ENCODE measurements around the gene SHLD2.
A peak's percentile ranks its signal among the peaks of the same experiment; 100 is the strongest.
"Not testable (repeated sequence)": the region's sequence is repeated elsewhere in the genome, so short reads cannot be mapped to it uniquely, and the experiment has no call there.

SHLD2 gene
- total RNA-seq: 65.5 to 70.1 reads per million in 2 experiments

- peak; percentile 78 for DNase-seq (ENCODE audit: low read depth)
Measured at GRCh38 chr10:87094373-87095235, at the start of gene SHLD2, which contains the start of gene GLUD1. TSS of gene SHLD2 (plus strand) at chr10:87095206. CDS start at chr10:87151355, 56,149 bp downstream. TSS of gene GLUD1 (minus strand) at chr10:87094843. CDS start at chr10:87094769, 74 bp downstream.

DNA sequence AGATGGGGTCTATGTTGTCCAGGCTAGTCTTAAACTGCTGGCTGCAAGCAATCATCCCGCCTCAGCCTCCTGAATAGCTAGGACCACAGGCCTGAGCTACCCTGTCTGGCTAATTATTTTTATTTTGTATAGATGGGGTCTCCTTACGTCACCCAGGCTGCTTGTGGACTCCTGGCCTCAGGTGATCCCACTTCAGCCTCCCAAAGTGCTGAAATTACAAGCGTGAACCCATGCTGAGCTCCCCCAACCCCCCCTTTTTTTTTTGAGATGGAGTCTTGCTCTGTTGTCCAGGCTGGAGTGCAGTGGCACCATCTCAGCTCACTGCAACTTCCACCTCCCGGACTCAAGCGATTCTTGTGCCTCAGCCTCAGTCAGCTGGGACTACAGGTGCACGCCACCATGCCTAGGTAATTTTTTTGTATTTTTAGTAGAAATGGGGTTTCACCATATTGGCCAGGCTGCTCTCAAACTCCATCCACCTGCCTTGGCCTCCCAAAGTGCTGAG is 49.5 kb upstream of the SHLD2 start:
- DNase-seq (ENCODE audit: low read depth): no peak

DNA sequence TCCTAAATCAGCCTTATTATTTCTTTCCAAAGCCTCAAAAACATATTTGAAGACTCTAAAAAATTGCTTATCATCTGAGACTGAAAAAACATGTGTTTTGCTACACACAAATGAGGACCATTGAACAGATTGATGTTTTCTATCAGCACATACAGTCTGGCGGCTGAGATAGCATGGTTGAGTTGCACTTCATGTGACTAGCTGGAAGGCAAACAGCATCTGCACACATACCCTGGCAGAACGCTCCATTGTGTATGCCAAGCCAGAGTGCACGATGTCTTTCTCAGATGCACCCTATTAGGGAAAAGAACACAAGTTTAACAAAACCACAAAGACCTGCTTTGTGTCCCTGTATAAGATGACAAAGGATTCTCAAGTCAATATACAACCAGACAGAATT is 41.9 kb upstream of the SHLD2 start:
- no peak for DNase-seq (ENCODE audit: low read depth)

- no peak for DNase-seq (ENCODE audit: low read depth)
Measured at GRCh38 chr10:87053577-87054181, 41.3 kb upstream of the SHLD2 start.

DNA sequence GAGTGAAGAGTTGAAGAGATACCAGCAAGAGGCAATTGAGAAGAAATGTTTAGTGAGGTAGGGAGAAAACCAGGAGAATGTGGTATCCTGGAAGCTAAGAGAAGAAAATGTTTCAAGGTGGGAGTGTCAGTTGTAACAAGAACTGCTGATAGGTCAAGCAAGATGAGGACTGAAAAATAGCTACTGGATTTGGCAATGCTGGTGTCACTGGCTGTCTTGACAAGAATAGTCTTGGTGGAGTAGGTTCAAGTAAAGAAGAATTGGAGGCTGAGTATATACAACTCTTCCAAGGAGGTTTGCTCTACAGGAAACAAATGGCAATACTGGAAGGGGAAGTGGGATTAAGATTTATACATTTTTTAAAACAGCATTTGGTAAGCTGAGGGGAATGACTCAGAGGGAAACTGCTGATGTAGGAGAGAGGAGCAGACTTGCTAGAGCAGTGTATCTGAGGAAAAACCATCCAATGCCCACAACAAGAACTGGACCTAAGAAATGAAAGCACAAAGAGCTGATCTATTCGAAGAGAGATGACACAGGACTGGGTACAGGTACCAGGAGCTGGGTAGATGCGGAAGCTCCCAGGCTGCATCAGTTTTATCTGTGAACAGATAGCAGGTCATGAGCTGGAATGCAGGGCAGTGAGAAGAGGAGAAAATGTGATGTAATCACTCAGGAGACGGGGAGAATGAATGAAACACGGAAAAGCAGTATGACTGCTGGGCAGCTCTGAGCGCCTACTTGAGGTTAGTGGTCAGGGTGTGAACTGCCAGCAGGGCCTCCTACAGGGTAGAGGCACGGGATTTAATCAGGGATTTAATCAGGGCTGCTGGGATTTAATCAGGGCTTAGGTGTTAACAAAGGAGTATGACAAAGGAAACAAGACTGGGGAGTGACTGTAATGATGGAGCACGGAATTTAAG is 40.4 kb upstream of the SHLD2 start:
- DNase-seq (ENCODE audit: low read depth): no peak

- no peak for DNase-seq (ENCODE audit: low read depth)
Measured at GRCh38 chr10:87058171-87058570, 36.8 kb upstream of the SHLD2 start.

DNA sequence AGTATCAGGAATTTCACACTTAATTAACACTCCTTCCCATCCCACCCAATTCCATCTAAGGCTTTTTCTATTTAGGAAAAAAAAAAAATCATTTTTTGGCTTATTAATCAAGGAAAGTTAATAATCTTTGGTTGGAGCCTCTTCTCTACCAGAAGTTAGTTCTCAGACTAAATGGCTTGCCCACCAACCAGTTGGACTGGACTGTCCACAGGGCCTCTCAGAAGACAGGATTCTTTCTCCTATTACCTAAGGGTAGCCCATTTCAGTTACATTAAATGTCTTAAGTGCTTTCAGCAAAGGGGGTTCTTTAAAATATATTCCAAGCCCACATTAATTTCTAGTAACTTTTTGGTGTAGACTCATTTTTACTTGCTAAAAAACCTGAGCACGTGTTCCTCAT is 35.6 kb upstream of the SHLD2 start:
- DNase-seq (ENCODE audit: low read depth): no peak

GRCh38 chr10:87060280-87060928 is 34.6 kb upstream of the SHLD2 start:
- no peak for DNase-seq (ENCODE audit: low read depth)

DNA sequence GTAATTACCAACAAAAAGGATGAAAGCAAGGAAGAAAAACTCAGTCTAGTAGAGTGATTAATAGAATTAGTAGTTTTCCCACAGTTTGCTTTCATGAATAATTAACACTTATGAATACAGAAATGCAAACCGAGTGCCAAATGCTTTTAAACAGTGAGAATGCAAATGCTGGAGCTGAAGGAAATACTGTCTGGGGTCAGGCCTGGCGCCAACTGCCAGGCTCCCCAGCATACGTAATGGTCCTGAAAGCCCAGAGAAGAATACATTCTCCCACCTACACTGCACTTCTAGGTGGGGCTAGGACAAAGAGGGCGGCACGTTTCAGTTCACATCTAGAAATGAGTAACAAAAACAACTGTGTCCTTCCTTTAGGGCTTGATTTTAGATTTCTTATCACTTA is 30.4 kb upstream of the SHLD2 start:
- DNase-seq (ENCODE audit: low read depth): no peak

DNA sequence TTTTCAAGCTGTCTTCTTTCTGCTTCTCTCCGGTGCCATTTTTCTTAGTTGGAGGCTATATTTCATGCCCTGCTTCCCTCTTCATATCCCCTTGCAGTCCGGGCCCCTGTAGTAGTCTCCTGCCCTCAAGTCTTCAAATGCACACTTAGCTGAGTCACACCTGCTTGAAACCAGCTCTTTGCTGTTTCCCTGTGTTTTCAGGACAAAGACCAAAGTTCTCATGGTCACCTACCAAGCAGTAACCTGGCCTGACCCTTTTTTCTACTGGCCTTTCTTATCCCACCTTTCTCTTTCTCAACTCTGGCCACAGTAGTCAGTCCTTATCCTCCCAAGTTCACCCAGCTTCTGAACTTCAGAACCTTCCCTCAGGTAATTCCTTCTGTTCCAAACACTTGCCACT is 28.8 kb upstream of the SHLD2 start:
- no peak for DNase-seq (ENCODE audit: low read depth)

GRCh38 chr10:87066865-87067264 is 28.1 kb upstream of the SHLD2 start:
- DNase-seq (ENCODE audit: low read depth): no peak

DNA sequence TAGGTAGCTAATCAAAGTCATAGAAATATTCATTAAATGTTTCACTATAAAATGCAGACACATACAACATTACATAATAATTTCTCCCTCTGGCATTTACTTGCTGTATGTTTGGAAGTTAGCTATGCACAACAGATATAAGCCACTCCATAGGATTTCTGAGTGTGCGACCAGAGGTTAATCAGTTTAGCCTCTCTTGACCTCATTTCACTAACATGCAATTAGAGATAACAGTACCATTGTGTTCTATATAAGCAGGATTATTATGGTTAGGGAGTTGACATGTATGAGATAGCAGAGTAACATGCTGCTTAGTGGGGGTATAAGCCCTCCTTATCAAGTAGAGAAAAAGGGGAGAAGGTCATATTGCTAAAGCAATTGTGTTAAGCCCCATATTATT is 26.7 kb upstream of the SHLD2 start:
- no peak for DNase-seq (ENCODE audit: low read depth)

- DNase-seq (ENCODE audit: low read depth): no peak
Measured at GRCh38 chr10:87072449-87072848, 22.6 kb upstream of the SHLD2 start.

- DNase-seq (ENCODE audit: low read depth): not testable (repeated sequence)
Measured at GRCh38 chr10:87076421-87076820, 18.6 kb upstream of the SHLD2 start.

GRCh38 chr10:87079106-87079836 is 15.7 kb upstream of the SHLD2 start:
- no peak for DNase-seq (ENCODE audit: low read depth)

DNA sequence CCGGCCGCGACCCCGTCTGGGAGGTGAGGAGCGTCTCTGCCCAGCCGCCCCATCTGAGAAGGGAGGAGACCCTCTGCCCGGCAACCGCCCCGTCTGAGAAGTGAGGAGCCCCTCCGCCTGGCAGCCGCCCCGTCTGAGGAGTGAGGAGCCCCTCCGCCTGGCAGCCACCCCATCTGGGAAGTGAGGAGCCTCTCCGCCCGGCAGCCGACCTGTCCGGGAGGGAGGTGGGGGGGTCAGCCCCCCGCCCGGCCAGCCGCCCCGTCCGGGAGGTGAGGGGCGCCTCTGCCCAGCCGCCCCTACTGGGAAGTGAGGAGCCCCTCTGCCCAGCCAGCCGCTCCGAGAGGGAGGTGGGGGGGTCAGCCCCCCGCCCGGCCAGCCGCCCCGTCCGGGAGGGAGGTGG is 14.4 kb upstream of the SHLD2 start:
- DNase-seq (ENCODE audit: low read depth): not testable (repeated sequence)

DNA sequence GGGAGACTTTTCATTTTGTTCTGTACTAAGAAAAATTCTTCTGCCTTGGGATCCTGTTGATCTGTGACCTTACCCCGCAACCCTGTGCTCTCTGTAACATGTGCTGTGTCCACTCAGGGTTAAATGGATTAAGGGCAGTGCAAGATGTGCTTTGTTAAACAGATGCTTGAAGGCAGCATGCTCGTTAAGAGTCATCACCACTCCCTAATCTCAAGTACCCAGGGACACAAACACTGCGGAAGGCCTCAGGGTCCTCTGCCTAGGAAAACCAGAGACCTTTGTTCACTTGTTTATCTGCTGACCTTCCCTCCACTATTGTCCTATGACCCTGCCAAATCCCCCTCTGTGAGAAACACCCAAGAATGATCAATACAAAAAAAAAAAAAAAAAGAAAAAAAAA is 13.4 kb upstream of the SHLD2 start:
- not testable (repeated sequence) for DNase-seq (ENCODE audit: low read depth)

DNA sequence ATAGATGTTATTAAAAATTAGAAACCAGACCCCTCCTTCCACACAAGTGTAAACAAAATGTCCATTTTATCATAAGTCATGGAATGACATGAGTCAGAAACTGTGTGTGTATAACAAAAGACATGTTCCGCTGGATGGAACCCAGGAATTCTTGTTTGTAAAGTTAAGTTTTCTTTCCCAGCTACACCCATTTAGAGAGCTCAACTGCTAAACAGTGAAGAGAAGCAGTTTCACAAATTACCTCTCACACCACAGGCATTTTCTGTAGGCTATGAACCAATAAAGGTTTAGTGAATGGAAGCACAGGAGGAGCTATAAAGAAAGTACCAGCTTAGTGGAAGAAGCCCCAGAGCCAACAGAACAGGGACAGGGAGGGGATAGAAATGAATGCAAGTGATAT is 12.8 kb upstream of the SHLD2 start:
- not testable (repeated sequence) for DNase-seq (ENCODE audit: low read depth)

DNA sequence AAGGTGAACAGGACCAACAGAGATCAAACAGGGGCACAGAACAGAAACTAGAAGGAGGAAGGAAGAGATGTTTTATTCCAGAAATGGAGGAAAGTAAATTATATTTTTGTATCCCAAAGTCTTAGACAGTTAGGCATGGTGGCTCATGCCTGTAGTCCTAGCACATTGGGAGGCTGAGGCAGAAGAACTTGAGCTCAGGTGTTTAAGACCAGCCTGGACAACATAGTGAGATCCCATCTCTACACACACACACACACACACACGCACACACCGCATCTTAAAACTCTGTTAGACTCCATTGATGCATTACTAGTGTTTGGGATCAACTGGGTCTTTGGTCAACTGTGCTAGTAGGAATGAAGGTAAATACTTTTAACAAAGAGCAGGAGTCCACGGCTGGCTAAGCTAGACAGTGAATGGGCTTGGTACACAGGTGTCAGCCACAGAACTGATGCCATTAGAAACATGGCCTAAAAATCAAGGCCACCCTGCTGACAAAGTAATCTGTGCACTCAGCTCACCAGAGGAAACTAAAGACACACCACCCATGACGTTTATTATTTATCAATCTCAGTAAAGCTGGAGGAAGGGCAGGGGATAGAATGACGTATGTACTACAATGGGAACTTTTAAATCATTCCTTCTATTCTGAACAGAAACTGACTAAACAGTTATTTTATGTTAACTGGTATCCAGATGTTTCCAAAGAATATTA is 11.3 kb upstream of the SHLD2 start:
- peak; percentile 17 for DNase-seq (ENCODE audit: low read depth)

DNA sequence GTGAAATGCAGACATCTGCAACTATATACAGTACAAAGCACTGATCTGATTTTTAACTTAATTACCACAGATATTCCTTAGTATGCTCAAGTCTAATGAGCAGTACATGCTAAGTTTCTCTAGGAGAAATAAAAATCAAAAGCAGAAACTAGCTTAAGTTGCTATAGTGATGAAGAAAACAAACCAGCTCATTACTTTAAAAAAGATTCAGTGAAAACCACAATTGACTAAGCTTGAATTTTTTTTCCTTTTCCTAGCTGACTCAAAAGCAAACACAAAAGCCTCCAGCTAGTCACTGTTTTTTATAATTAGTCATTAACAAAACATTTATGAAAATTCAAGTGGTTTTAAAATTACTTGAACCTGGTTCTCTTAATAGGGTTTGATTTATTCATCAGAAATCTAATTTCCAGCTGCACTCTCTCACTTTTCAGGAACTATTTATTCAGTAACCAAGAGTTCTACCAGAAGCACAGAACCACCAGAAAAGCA is 10.7 kb upstream of the SHLD2 start:
- not testable (repeated sequence) for DNase-seq (ENCODE audit: low read depth)

Data from T follicular helper cell (primary cell).